Measurements from ENCODE around the gene RASD2. TPM values are rescaled to one million over a fixed set of nuclear protein-coding genes. Genes with fewer than 3 reads are reported as not detected.

The RASD2 gene
- total RNA-seq, 1 experiment from 2014 or later, result 0.42 TPM

GRCh38 chr22:35590634-35591295 lies 50.1 kb downstream of the RASD2 start:
- H3K9me3 Mint-ChIP-seq, result no peaks in the 10 kb centered on the region
- H3K4me3 Mint-ChIP-seq, result no peak overlapping the region
- no peak overlapping the region for H3K18ac ChIP-seq (ENCODE audit: insufficient read length, low read depth, low read length)
- no peak overlapping the region for H4K91ac ChIP-seq (ENCODE audit: insufficient read length, low read depth, low read length)
- no peak overlapping the region for H4K5ac ChIP-seq (ENCODE audit: insufficient read length, low read depth, low read length)
- H3K4ac ChIP-seq (ENCODE audit: low read depth, low read length), result no peak overlapping the region
- H3K4me1 ChIP-seq (ENCODE audit: insufficient read depth, low read length), result no peaks in the 10 kb centered on the region
- no peaks in the 10 kb centered on the region for H3K27me3 ChIP-seq (ENCODE audit: insufficient read depth, low read length)
- no peaks in the 10 kb centered on the region for H4K20me1 ChIP-seq (ENCODE audit: control insufficient read depth, insufficient read depth, insufficient read length)
- H2AK5ac ChIP-seq (ENCODE audit: insufficient read length, low read length), result no peak overlapping the region
- H3K14ac ChIP-seq (ENCODE audit: insufficient read depth, low read length), result no peak overlapping the region; the same call in 1 of the 2 replicates
- no peaks in the 10 kb centered on the region for H3K9me3 ChIP-seq (ENCODE audit: control insufficient read depth, low read depth, low read length)
- WGBS (ENCODE audit: extremely low coverage, insufficient read length, low lambda C conversion rate), result no CpG with 5 or more reads among the region's 13 CpGs
- H3K4me2 ChIP-seq (ENCODE audit: insufficient read depth, insufficient read length, low read length), result no peak overlapping the region
- H3K23ac ChIP-seq (ENCODE audit: insufficient read length, low read depth, low read length), result no peak overlapping the region
- TF ChIP-seq, protein P1, sequence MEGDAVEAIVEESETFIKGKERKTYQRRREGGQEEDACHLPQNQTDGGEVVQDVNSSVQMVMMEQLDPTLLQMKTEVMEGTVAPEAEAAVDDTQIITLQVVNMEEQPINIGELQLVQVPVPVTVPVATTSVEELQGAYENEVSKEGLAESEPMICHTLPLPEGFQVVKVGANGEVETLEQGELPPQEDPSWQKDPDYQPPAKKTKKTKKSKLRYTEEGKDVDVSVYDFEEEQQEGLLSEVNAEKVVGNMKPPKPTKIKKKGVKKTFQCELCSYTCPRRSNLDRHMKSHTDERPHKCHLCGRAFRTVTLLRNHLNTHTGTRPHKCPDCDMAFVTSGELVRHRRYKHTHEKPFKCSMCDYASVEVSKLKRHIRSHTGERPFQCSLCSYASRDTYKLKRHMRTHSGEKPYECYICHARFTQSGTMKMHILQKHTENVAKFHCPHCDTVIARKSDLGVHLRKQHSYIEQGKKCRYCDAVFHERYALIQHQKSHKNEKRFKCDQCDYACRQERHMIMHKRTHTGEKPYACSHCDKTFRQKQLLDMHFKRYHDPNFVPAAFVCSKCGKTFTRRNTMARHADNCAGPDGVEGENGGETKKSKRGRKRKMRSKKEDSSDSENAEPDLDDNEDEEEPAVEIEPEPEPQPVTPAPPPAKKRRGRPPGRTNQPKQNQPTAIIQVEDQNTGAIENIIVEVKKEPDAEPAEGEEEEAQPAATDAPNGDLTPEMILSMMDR (conservative IDR thresholded peaks at IDR 0.05), result no peak
- H3K36me3 Mint-ChIP-seq (ENCODE audit: insufficient read depth in 1 of 3, low read depth in 3 of 3), result no peaks in the 10 kb centered on the region
- no peaks in the 10 kb centered on the region for H3K23me2 ChIP-seq (ENCODE audit: insufficient read length, low read depth, low read length, poor library complexity, severe bottlenecking)
- H2BK20ac ChIP-seq (ENCODE audit: low read depth, low read length, poor library complexity, severe bottlenecking), result no peak overlapping the region
- H3K27ac ChIP-seq (ENCODE audit: insufficient read length, low read depth, low read length), result no peak overlapping the region
- H2BK5ac ChIP-seq (ENCODE audit: insufficient read length, low read length), result no peak overlapping the region
- no peak for DNase-seq
- H3K27me3 Mint-ChIP-seq (ENCODE audit: low read depth), result peaks cover 7% of the 10 kb centered on the region
- no peak overlapping the region for H3K56ac ChIP-seq (ENCODE audit: insufficient read length, low read depth, low read length)
- H3K4me1 Mint-ChIP-seq, result peaks cover 0 to 24% of the 10 kb centered on the region in 2 experiments
- no peak overlapping the region for H2BK15ac ChIP-seq (ENCODE audit: low read depth, low read length)
- H2AFZ ChIP-seq (ENCODE audit: low read length), result no peak overlapping the region
- no peak overlapping the region for H2BK12ac ChIP-seq (ENCODE audit: insufficient read length, low read depth, low read length)
- H4K8ac ChIP-seq (replicated peaks; ENCODE audit: insufficient read length, low read depth, low read length), result no peak overlapping the region
- no peak overlapping the region for H2BK120ac ChIP-seq (ENCODE audit: low read depth, low read length, poor library complexity, severe bottlenecking)
- H3K79me2 ChIP-seq (ENCODE audit: insufficient read depth, low read length), result no peaks in the 10 kb centered on the region
- H3K27ac Mint-ChIP-seq, result no peak overlapping the region
- no peaks in the 10 kb centered on the region for H3K79me1 ChIP-seq (ENCODE audit: insufficient read depth, low read depth, low read length, poor library complexity, severe bottlenecking)
- H3K9ac ChIP-seq (ENCODE audit: extremely low read depth, insufficient read length, low read length), result no peak overlapping the region
- H3T11ph ChIP-seq (ENCODE audit: low read length), result no peak overlapping the region
